WTC11 (cell line): ENCODE data around the gene SH2B3. TPM values are rescaled to one million over a fixed set of nuclear protein-coding genes. Genes with fewer than 3 reads are reported as not detected.

Source experiments
- ATAC-seq: fragments of 200-7000 bp; cut with Tn5 transposase; 2 replicates; pipeline ENCODE4 v1.10.0; 2021; ENCODE audit warnings: mild to moderate bottlenecking, moderate library complexity
- CTCF ChIA-PET: fragments of 300-600 bp; sonication (Branson Sonifier 250); formaldehyde crosslinking; loops from one replicate; lab custom pipeline; 2021; ENCODE audit warnings: antibody characterized with exemption; lab: Charles Lee
- POLR2A ChIA-PET: fragments of 350-600 bp; sonication (Branson Sonifier 250); formaldehyde crosslinking; loops from one replicate; lab custom pipeline; 2021; ENCODE audit warnings: antibody characterized with exemption; lab: Charles Lee
- DNase-seq: peaks from one replicate; pipeline ENCODE4 v3.0.0; 2021; ENCODE audit warnings: low spot score
- H3K27ac Mint-ChIP-seq: 2 replicates; pipeline ENCODE4 v1.8.0; 2021; ENCODE audit warnings: mixed read lengths
- H3K27me3 Mint-ChIP-seq: 2 replicates; pipeline ENCODE4 v1.8.0; 2021; ENCODE audit warnings: low read depth, mild to moderate bottlenecking, moderate library complexity, mixed read lengths
- H3K36me3 Mint-ChIP-seq: 2 replicates; pipeline ENCODE4 v1.8.0; 2021; ENCODE audit warnings: mixed read lengths
- H3K4me1 Mint-ChIP-seq: 2 replicates; pipeline ENCODE4 v1.8.0; 2022; ENCODE audit warnings: mixed read lengths
- H3K4me3 Mint-ChIP-seq: 2 replicates; pipeline ENCODE4 v1.8.0; 2021; ENCODE audit warnings: mild to moderate bottlenecking, moderate library complexity, mixed read lengths
- H3K9me3 Mint-ChIP-seq: 2 replicates; pipeline ENCODE4 v1.8.0; 2021; ENCODE audit warnings: mixed read lengths
- CBFB ChIP-seq: sonication (generic); formaldehyde crosslinking; IDR thresholded peaks from 2 replicates; pipeline ENCODE4 v1.8.1; 2022; ENCODE audit warnings: mild to moderate bottlenecking, low read depth, missing genetic modification reagents
- ERG ChIP-seq: fragments of 250-450 bp; sonication (Bioruptor Pico); IDR thresholded peaks from 2 replicates; pipeline ENCODE4 v1.8.0; 2021; ENCODE audit warnings: mild to moderate bottlenecking
- FOXP4 ChIP-seq: sonication (generic); formaldehyde crosslinking; IDR thresholded peaks from 2 replicates; pipeline ENCODE4 v1.8.0; 2022; ENCODE audit warnings: mild to moderate bottlenecking, missing genetic modification reagents
- GRHL2 ChIP-seq: fragments of 250-450 bp; sonication (Bioruptor Pico); IDR thresholded peaks from 2 replicates; pipeline ENCODE4 v1.8.0; 2022; ENCODE audit warnings: mild to moderate bottlenecking, moderate library complexity; ENCODE audit not compliant: insufficient replicate concordance, severe bottlenecking
- HMGA2 ChIP-seq: fragments of 250-450 bp; sonication (Bioruptor Pico); IDR thresholded peaks from 2 replicates; pipeline ENCODE4 v1.4.0; 2021; ENCODE audit warnings: mild to moderate bottlenecking, moderate library complexity
- JAZF1 ChIP-seq: fragments of 250-450 bp; sonication (Bioruptor Pico); IDR thresholded peaks from 2 replicates; pipeline ENCODE4 v1.9.0; 2021; ENCODE audit warnings: moderate library complexity, mild to moderate bottlenecking, inconsistent platforms
- NFATC4 ChIP-seq: fragments of 250-450 bp; sonication (Bioruptor Pico); IDR thresholded peaks from 2 replicates; pipeline ENCODE4 v1.9.0; 2021; ENCODE audit warnings: mild to moderate bottlenecking
- NR3C1 ChIP-seq: sonication (generic); formaldehyde crosslinking; conservative IDR thresholded peaks from 2 replicates; pipeline ENCODE4 v1.8.1; 2023; ENCODE audit warnings: low read depth, mild to moderate bottlenecking, missing genetic modification reagents
- TCF7 ChIP-seq: sonication (generic); formaldehyde crosslinking; IDR thresholded peaks from 2 replicates; pipeline ENCODE4 v1.8.0; 2022; ENCODE audit warnings: mild to moderate bottlenecking, low read depth, missing genetic modification reagents, moderate library complexity
- ZBTB43 ChIP-seq: sonication (generic); formaldehyde crosslinking; IDR thresholded peaks from 2 replicates; pipeline ENCODE4 v1.8.1; 2023; ENCODE audit warnings: mild to moderate bottlenecking, missing genetic modification reagents
- ZNF219 ChIP-seq: sonication (generic); formaldehyde crosslinking; IDR thresholded peaks from 2 replicates; pipeline ENCODE4 v1.8.0; 2023; ENCODE audit warnings: missing genetic modification reagents, mild to moderate bottlenecking, borderline replicate concordance
- ZNF423 ChIP-seq: fragments of 250-450 bp; sonication (Bioruptor Pico); IDR thresholded peaks from 2 replicates; pipeline ENCODE4 v2.1.2; 2022; ENCODE audit warnings: mild to moderate bottlenecking, moderate library complexity
- total RNA-seq: library from RNA; stranded (reverse); gene quantifications from 3 replicates; pipeline ENCODE4 v1.2.3, GENCODE V29; 2021

Gene SH2B3
- total RNA-seq, 1 experiment from 2014 or later = 31.8 TPM

- TF ChIP-seq JAZF1 (CRISPR knock-in tag) (no peak), CBFB (CRISPR knock-in tag) (no peak), HMGA2 (no peak)
Observed at GRCh38 chr12:111446631-111447570, 41.2 kb downstream of the SH2B3 start (continued).

GRCh38 chr12:111447571-111448265 lies 42.0 kb downstream of the SH2B3 start:
- Mint-ChIP-seq H3K4me1 (peaks cover 18% of the 10 kb centered on the region), H3K27ac (peak overlapping the region; percentile 34), H3K4me3 (no peak overlapping the region), H3K27me3 (no peaks in the 10 kb centered on the region), H3K9me3 (no peaks in the 10 kb centered on the region), H3K36me3 (peaks cover 48% of the 10 kb centered on the region)
- ChIA-PET POLR2A (no interaction called here), CTCF (interaction anchor here (1.8 to 6.0 kb wide), 5 partner anchors 12 to 51 kb away, joined by 3 to 116 read pairs (median 24); no protein-coding TSS in a partner anchor)
- DNase-seq (no peak), ATAC-seq (no peak)
- no peak for TF ChIP-seq NFATC4
- no peak for TF ChIP-seq ZNF423 (CRISPR knock-in tag)
- no peak for TF ChIP-seq NR3C1
- TF ChIP-seq ERG = no peak
- TF ChIP-seq TCF7 (CRISPR knock-in tag) = no peak
- TF ChIP-seq FOXP4 (CRISPR knock-in tag) = no peak
- no peak for TF ChIP-seq GRHL2 (CRISPR knock-in tag)

GRCh38 chr12:111448266-111448830 lies 42.6 kb downstream of the SH2B3 start:
- no peak for DNase-seq
- POLR2A ChIA-PET = no interaction called here

More at GRCh38 chr12:111448266-111448830, 42.6 kb downstream of the SH2B3 start:
- TF ChIP-seq ZBTB43 (CRISPR knock-in tag) (no peak), ZNF219 (no peak)
- CTCF ChIA-PET = interaction anchor here (1.8 to 6.0 kb wide), 3 partner anchors 24 to 51 kb away, joined by 3 to 116 read pairs (median 82); no protein-coding TSS in a partner anchor
- Mint-ChIP-seq H3K27ac (peak overlapping the region; percentile 34), H3K27me3 (no peaks in the 10 kb centered on the region), H3K9me3 (no peaks in the 10 kb centered on the region), H3K36me3 (peaks cover 45% of the 10 kb centered on the region), H3K4me3 (no peak overlapping the region), H3K4me1 (peaks cover 15% of the 10 kb centered on the region)
- no peak for ATAC-seq
